ENCODE data around the gene CASP10.
A peak's percentile ranks its signal among the peaks of the same experiment; 100 is the strongest.
"Not testable (repeated sequence)": the region's sequence is repeated elsewhere in the genome, so short reads cannot be mapped to it uniquely, and the experiment has no call there.

Gene CASP10

GRCh38 chr2:201156036-201156435 is 26.9 kb upstream of the CASP10 start:
- no peak for DNase-seq

DNA sequence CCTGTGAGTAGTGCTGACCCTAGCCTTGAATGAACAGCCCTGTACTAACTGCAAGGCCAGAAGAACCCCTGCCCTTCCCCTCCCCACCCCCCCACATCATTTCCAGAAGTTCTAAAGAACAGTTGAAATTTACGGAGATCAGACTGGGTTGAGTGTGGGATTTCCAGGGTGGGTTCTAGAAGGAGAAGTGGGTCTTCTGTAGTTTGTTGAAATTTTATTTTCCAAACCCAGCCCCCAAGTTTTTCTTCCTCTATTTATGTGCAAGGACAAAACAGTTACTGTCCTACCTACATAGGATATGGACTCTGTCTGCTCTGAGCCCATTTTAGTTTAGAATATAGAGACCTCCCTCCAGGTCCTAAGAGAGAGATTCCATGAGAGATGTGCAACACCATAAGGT is 26.3 kb upstream of the CASP10 start:
- DNase-seq: no peak

DNA sequence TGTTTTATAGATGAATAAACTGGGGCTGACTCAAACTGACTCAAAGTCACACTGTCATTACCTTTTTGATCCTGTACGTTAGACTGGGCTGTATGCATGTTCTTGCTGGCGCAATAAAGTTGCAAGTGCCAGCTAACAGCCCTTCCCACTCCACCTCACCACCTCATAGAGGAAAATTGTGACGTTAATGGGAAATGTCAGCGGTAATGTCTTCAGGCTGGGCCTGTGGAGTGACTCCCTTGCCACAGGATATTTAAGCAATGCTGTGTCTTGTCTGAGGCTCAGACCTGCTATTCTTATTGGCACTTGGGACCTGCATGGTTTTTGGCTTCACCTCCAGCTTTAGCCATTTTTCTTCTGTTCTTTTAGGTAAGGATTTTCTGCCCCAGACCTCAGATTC is 25.2 kb upstream of the CASP10 start:
- DNase-seq: no peak

GRCh38 chr2:201158111-201158929 is 24.6 kb upstream of the CASP10 start:
- DNase-seq: peak; percentile 70

- DNase-seq: no peak
Observed at GRCh38 chr2:201164166-201164565, 18.8 kb upstream of the CASP10 start.

GRCh38 chr2:201167546-201167945 is 15.4 kb upstream of the CASP10 start:
- no peak for DNase-seq

GRCh38 chr2:201168496-201168895 is 14.4 kb upstream of the CASP10 start:
- DNase-seq: not testable (repeated sequence)

- DNase-seq: no peak
Observed at GRCh38 chr2:201171259-201171814, 11.6 kb upstream of the CASP10 start.

- DNase-seq: no peak
Observed at GRCh38 chr2:201172279-201172678, 10.7 kb upstream of the CASP10 start.

- no peak for DNase-seq
Observed at GRCh38 chr2:201174687-201175086, 8.3 kb upstream of the CASP10 start.

- DNase-seq: no peak
Observed at GRCh38 chr2:201176081-201176481, 6.9 kb upstream of the CASP10 start.

DNA sequence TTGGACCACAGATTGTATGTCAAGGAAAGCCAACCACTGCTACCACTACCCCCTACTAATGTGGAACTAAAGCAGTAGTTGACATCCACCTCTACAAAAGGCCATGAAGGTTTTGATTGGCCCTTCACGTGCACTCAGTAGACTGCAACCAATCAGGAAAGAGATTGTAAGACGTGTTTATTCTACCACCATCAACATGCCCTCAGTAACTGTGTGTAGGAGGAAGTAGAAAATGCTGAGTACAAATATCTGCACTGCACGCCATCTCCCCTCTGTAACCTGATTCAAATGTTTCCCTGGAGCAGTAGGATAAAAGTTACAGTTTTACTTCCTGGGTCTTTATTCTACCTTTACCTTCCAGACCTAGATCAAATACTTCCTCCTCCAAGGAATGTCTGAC is 2.9 kb upstream of the CASP10 start:
- no peak for DNase-seq

- DNase-seq: no peak
Observed at GRCh38 chr2:201183365-201183727, 405 bp downstream of the CASP10 start.

GRCh38 chr2:201183835-201184234 is 894 bp downstream of the CASP10 start:
- not testable (repeated sequence) for DNase-seq

DNA sequence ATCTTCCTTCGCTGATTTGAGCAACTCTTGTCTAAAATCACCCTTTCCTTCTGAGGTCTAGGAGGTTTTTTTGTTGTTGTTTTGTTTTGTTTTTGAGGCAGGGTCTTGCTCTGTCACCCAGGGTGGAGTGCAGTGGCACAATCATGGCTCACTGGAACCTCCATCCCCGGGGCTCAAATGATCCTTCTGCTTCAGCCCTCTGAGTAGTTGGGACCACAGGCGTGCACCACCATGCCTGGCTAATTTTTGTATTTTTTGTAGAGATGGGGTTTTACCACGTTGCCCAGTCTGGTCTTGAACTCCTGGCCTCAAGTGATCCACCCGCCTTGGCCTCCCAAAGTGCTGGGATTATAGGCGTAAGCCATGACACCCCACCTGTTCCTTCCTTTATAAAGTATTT is 1.3 kb downstream of the CASP10 start:
- DNase-seq: peak; percentile 23

DNA sequence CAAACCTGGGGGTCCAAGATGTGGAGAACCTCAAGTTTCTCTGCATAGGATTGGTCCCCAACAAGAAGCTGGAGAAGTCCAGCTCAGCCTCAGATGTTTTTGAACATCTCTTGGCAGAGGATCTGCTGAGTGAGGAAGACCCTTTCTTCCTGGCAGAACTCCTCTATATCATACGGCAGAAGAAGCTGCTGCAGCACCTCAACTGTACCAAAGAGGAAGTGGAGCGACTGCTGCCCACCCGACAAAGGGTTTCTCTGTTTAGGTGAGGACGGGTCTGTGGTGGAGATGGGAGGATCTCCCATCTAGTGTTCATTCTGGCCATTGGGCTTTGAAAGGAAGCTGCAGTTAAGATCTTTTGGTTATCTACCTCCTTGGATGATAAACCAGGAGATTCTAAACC is 2.9 kb downstream of the CASP10 start:
- no peak for DNase-seq

DNA sequence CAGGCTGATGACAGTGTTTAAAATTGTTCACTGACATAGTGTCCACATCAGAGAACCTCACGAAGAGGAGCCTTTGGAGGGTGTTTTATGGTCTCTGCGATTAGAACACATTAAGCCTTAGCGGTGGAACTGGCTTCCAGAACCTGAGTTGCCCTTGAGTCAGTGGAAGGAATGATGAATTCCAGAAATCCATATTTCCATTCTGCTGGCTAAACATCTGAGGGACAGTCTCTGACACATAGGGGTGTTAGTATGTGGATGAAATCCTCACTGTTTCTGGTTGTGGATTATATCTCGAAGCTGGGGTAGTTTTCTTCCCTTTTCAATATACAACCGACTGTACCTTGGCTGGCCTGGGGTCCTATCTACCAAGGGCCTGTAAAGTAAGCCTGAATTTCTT is 4.0 kb downstream of the CASP10 start:
- DNase-seq: no peak

- no peak for DNase-seq
Observed at GRCh38 chr2:201188449-201188848, 5.5 kb downstream of the CASP10 start.

- DNase-seq: peak; percentile 39
Observed at GRCh38 chr2:201191132-201191875, 8.4 kb downstream of the CASP10 start.

DNA sequence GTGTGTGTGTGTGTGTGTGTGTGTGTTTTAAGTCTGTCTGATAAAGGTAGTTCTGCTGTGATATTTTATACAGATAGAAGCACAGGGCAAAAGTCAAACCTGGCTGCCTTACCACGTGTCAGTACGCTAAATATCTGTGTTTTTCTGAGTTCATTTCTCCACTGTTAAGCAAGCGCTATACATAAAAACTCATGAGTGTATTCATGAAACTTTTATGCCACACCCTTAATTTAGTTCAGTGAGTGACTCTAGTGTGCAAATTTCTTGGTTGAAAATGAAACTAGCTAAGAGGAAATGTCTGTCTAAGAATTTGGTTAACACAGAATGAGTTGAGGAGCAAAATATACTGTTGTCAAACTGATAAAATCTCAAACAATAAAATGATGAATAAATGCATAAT is 11.2 kb downstream of the CASP10 start:
- DNase-seq: peak; percentile 70

DNA sequence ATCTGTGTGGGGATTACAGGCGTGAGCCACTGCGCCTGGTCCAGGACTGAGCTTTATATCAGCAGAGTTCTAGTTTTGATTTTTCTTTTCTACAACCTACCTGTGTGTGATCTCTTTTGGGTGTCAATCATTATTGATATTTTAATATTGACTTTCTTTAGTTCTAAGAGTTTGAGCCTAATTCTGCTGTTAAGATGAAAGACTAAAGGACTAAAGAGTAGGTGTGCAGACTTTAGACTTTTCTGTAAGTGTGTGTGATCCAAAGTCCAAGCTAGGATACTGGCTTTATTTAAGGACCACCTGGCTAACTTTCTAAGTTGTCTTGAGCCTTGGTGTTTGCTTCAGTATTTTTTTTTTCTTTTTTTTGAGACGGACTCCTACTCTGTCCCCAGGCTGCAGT is 12.4 kb downstream of the CASP10 start:
- DNase-seq: no peak

DNA sequence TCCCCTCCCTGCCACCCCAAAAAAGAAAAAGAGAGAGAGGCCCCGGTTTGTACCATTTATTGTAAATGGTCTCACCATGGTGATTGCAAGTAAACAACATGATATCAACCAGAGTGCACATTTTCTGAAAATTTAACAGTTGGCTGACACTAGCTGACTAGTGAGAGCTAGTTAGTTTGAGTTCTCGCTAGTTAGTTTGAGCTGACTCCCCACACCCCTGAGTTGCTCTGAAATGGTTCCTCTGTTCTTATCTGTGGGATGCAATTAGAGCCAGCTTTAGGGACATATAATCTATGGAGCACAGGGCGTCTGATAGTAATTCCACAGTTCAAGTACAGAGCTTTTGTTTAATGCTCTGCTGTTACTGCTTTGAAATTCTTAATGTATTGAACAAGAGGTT is 13.1 kb downstream of the CASP10 start:
- no peak for DNase-seq

DNA sequence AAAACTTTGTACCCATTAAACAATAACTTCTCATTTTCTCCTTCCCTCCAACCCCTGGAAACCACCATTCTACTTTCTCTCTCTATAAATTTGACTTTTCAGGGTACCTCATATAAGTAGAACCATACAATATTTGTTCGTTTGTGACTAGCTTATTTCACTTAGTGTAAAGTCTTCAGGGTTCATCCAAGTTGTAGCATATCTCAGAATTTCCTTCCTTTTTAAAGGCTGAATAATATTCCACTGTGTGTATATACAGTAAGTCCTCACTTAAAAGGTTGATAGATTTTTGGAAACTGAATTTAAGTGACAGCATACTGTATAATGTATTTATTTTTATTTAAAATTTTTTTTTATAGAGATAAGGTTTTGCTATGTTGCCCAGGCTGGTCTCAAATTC is 13.9 kb downstream of the CASP10 start:
- no peak for DNase-seq

DNA sequence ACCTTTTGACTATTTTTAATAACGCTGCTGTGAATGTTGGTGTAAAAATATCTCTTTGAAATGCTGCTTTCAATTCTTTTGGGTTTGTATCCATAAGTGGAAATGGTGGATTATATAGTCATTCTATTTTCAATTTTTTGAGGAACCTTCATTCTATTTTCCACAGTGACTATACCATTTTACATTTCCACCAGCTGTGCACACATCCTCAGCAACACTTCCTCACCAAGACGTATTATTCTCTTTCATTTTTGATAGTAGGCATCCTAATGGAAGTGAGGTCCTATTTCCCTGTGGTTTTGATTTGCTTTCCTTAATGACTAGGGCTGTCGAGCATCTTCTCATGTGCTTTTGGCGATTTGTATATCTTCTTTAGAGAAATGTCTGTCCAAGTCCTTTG is 14.8 kb downstream of the CASP10 start:
- no peak for DNase-seq
